ENCODE data around the gene FOXN3.

The FOXN3 gene

GRCh38 chr14:89128311-89129026 is 288.6 kb downstream of the FOXN3 start:
- TF ChIP-seq ARNT (IDR thresholded peaks at IDR 0.05) = no peak
- TF ChIP-seq ELF4 (IDR thresholded peaks at IDR 0.05) = no peak
- no peak for TF ChIP-seq FOXK2 (IDR thresholded peaks at IDR 0.05)
- no peak for TF ChIP-seq TARDBP (IDR thresholded peaks at IDR 0.05)
- no peak for TF ChIP-seq HDGF (IDR thresholded peaks at IDR 0.05; ENCODE audit: borderline replicate concordance)
- no peak for TF ChIP-seq L3MBTL2 (conservative IDR thresholded peaks at IDR 0.05)
- TF ChIP-seq SUZ12 (IDR thresholded peaks at IDR 0.05) = no peak
- no peak for TF ChIP-seq CTBP1 (IDR thresholded peaks at IDR 0.05; ENCODE audit: borderline replicate concordance)
- TF ChIP-seq ZNF384 (IDR thresholded peaks at IDR 0.05) = no peak
- no peak for TF ChIP-seq FOXA1 (IDR thresholded peaks at IDR 0.05)
- TF ChIP-seq LEF1 (IDR thresholded peaks at IDR 0.05; ENCODE audit: borderline replicate concordance) = no peak
- TF ChIP-seq FOXM1 (IDR thresholded peaks at IDR 0.05; ENCODE audit: borderline replicate concordance) = no peak
- no peak for TF ChIP-seq BHLHE40 (IDR thresholded peaks at IDR 0.05; ENCODE audit: borderline replicate concordance)
- TF ChIP-seq SP1 (IDR thresholded peaks at IDR 0.05) = no peak
- TF ChIP-seq NFRKB (IDR thresholded peaks at IDR 0.05) = no peak
- TF ChIP-seq PKNOX1 (IDR thresholded peaks at IDR 0.05) = no peak
- DNase-seq (ENCODE audit: extremely low spot score) = no peak
- CTCF ChIA-PET = no interaction called here
- POLR2A ChIA-PET = no interaction called here

GRCh38 chr14:89126461-89126860 is 290.6 kb downstream of the FOXN3 start:
- POLR2A ChIA-PET = no interaction called here

GRCh38 chr14:89125216-89125615 is 291.8 kb downstream of the FOXN3 start:
- DNase-seq (ENCODE audit: extremely low spot score) = no peak
- TF ChIP-seq NFRKB (IDR thresholded peaks at IDR 0.05) (no peak), L3MBTL2 (conservative IDR thresholded peaks at IDR 0.05) (no peak), BHLHE40 (IDR thresholded peaks at IDR 0.05; ENCODE audit: borderline replicate concordance) (no peak), PKNOX1 (IDR thresholded peaks at IDR 0.05) (no peak), FOXK2 (IDR thresholded peaks at IDR 0.05) (no peak), SUZ12 (IDR thresholded peaks at IDR 0.05) (no peak), FOXM1 (IDR thresholded peaks at IDR 0.05; ENCODE audit: borderline replicate concordance) (no peak), SP1 (IDR thresholded peaks at IDR 0.05) (no peak), ZNF384 (IDR thresholded peaks at IDR 0.05) (no peak), TARDBP (IDR thresholded peaks at IDR 0.05) (no peak), ELF4 (IDR thresholded peaks at IDR 0.05) (no peak)
- CTCF ChIA-PET = no interaction called here
- POLR2A ChIA-PET = no interaction called here

More at GRCh38 chr14:89126461-89126860, 290.6 kb downstream of the FOXN3 start:
- CTCF ChIA-PET = no interaction called here
- no peak for DNase-seq (ENCODE audit: extremely low spot score)
- TF ChIP-seq L3MBTL2 (conservative IDR thresholded peaks at IDR 0.05) (no peak), HDGF (IDR thresholded peaks at IDR 0.05; ENCODE audit: borderline replicate concordance) (no peak), SP1 (IDR thresholded peaks at IDR 0.05) (no peak), BHLHE40 (IDR thresholded peaks at IDR 0.05; ENCODE audit: borderline replicate concordance) (no peak)

GRCh38 chr14:89123851-89124250 is 293.2 kb downstream of the FOXN3 start:
- ChIA-PET POLR2A (no interaction called here), CTCF (no interaction called here)
- no peak for TF ChIP-seq PKNOX1 (IDR thresholded peaks at IDR 0.05)
- TF ChIP-seq SUZ12 (IDR thresholded peaks at IDR 0.05) = no peak
- TF ChIP-seq BHLHE40 (IDR thresholded peaks at IDR 0.05; ENCODE audit: borderline replicate concordance) = no peak
- no peak for TF ChIP-seq L3MBTL2 (conservative IDR thresholded peaks at IDR 0.05)
- TF ChIP-seq HDGF (IDR thresholded peaks at IDR 0.05; ENCODE audit: borderline replicate concordance) = no peak
- TF ChIP-seq FOXK2 (IDR thresholded peaks at IDR 0.05) = no peak
- no peak for TF ChIP-seq TARDBP (IDR thresholded peaks at IDR 0.05)
- no peak for TF ChIP-seq FOXM1 (IDR thresholded peaks at IDR 0.05; ENCODE audit: borderline replicate concordance)
- no peak for TF ChIP-seq ARNT (IDR thresholded peaks at IDR 0.05)
- TF ChIP-seq LEF1 (IDR thresholded peaks at IDR 0.05; ENCODE audit: borderline replicate concordance) = no peak
- no peak for TF ChIP-seq FOXA1 (IDR thresholded peaks at IDR 0.05)
- no peak for TF ChIP-seq ELF4 (IDR thresholded peaks at IDR 0.05)
- no peak for TF ChIP-seq CTBP1 (IDR thresholded peaks at IDR 0.05; ENCODE audit: borderline replicate concordance)
- DNase-seq (ENCODE audit: extremely low spot score) = no peak

GRCh38 chr14:89123215-89123614 is 293.8 kb downstream of the FOXN3 start:
- TF ChIP-seq BHLHE40 (IDR thresholded peaks at IDR 0.05; ENCODE audit: borderline replicate concordance) (no peak), NFRKB (IDR thresholded peaks at IDR 0.05) (no peak), CTBP1 (IDR thresholded peaks at IDR 0.05; ENCODE audit: borderline replicate concordance) (no peak), ZNF384 (IDR thresholded peaks at IDR 0.05) (no peak), LEF1 (IDR thresholded peaks at IDR 0.05; ENCODE audit: borderline replicate concordance) (no peak)
- DNase-seq (ENCODE audit: extremely low spot score) = no peak
- ChIA-PET POLR2A (no interaction called here), CTCF (no interaction called here)

GRCh38 chr14:89121968-89122620 is 294.9 kb downstream of the FOXN3 start:
- no peak for DNase-seq (ENCODE audit: extremely low spot score)
- ChIA-PET CTCF (no interaction called here), POLR2A (no interaction called here)
- TF ChIP-seq SP1 (IDR thresholded peaks at IDR 0.05) = no peak
- no peak for TF ChIP-seq SUZ12 (IDR thresholded peaks at IDR 0.05)
- TF ChIP-seq ZNF384 (IDR thresholded peaks at IDR 0.05) = no peak
- TF ChIP-seq ELF4 (IDR thresholded peaks at IDR 0.05) = no peak
- no peak for TF ChIP-seq FOXK2 (IDR thresholded peaks at IDR 0.05)
- TF ChIP-seq BHLHE40 (IDR thresholded peaks at IDR 0.05; ENCODE audit: borderline replicate concordance) = no peak
- no peak for TF ChIP-seq L3MBTL2 (conservative IDR thresholded peaks at IDR 0.05)
- no peak for TF ChIP-seq HDGF (IDR thresholded peaks at IDR 0.05; ENCODE audit: borderline replicate concordance)
- no peak for TF ChIP-seq TARDBP (IDR thresholded peaks at IDR 0.05)
- no peak for TF ChIP-seq FOXA1 (IDR thresholded peaks at IDR 0.05)
- no peak for TF ChIP-seq NFRKB (IDR thresholded peaks at IDR 0.05)
- TF ChIP-seq PKNOX1 (IDR thresholded peaks at IDR 0.05) = no peak
- TF ChIP-seq LEF1 (IDR thresholded peaks at IDR 0.05; ENCODE audit: borderline replicate concordance) = no peak
- no peak for TF ChIP-seq ARNT (IDR thresholded peaks at IDR 0.05)
- TF ChIP-seq CTBP1 (IDR thresholded peaks at IDR 0.05; ENCODE audit: borderline replicate concordance) = no peak
- TF ChIP-seq FOXM1 (IDR thresholded peaks at IDR 0.05; ENCODE audit: borderline replicate concordance) = no peak
